ENCODE data around the gene NFIX. TPM values are rescaled to one million over a fixed set of nuclear protein-coding genes. Genes with fewer than 3 reads are reported as not detected.

The NFIX gene
- total and polyA plus RNA-seq, 2 of the 13 experiments (the other 11 are each of a cell fraction or from before 2014, with no cell fraction given): 3.4 to 5.4 TPM

- TF ChIP-seq ZBTB37 (CRISPR knock-in tag; IDR thresholded peaks at IDR 0.05) (no peak), NKX3-1 (CRISPR knock-in tag; IDR thresholded peaks at IDR 0.05) (no peak), NFIB (CRISPR knock-in tag; IDR thresholded peaks at IDR 0.05; ENCODE audit: borderline replicate concordance) (no peak), TFAP4 (IDR thresholded peaks at IDR 0.05; ENCODE audit: borderline replicate concordance, low read depth) (no peak), ZNF629 (CRISPR knock-in tag; conservative IDR thresholded peaks at IDR 0.05) (no peak), SP2 (CRISPR knock-in tag; IDR thresholded peaks at IDR 0.05) (no peak), TIGD3 (CRISPR knock-in tag; IDR thresholded peaks at IDR 0.05; ENCODE audit: borderline replicate concordance) (no peak), KIAA2018 (CRISPR knock-in tag; IDR thresholded peaks at IDR 0.05; ENCODE audit: borderline replicate concordance) (no peak), HNRNPUL1 (IDR thresholded peaks at IDR 0.05; ENCODE audit: low read depth, low read length) (no peak), MTF1 (CRISPR knock-in tag; IDR thresholded peaks at IDR 0.05) (no peak), CAMTA2 (CRISPR knock-in tag; IDR thresholded peaks at IDR 0.05; ENCODE audit: borderline replicate concordance) (no peak), ELF3 (CRISPR knock-in tag; IDR thresholded peaks at IDR 0.05) (no peak), SIN3B (IDR thresholded peaks at IDR 0.05; ENCODE audit: low read length) (no peak), ZNF580 (CRISPR knock-in tag; IDR thresholded peaks at IDR 0.05; ENCODE audit: borderline replicate concordance, low read depth) (peak; percentile 41; the same call in 1 of the 2 replicates), ZNF577 (CRISPR knock-in tag; IDR thresholded peaks at IDR 0.05; ENCODE audit: borderline replicate concordance, low read depth) (no peak), ZNF562 (CRISPR knock-in tag; IDR thresholded peaks at IDR 0.05; ENCODE audit: borderline replicate concordance) (no peak), RFX1 (IDR thresholded peaks at IDR 0.05) (no peak), ZNF570 (CRISPR knock-in tag; IDR thresholded peaks at IDR 0.05; ENCODE audit: borderline replicate concordance) (no peak)
Observed at GRCh38 chr19:12996406-12997094, 1.3 kb downstream of the NFIX start (continued).
